Cerebellar nuclear complex (tissue), 1 donor: Measurements from ENCODE around the gene SRCIN1.
"Not testable (repeated sequence)": the region's sequence is repeated elsewhere in the genome, so short reads cannot be mapped to it uniquely, and the experiment has no call there.

Source experiments
- DNase-seq, 2 experiments: peaks; one replicate each; lab custom pipeline; 2025; lab: John Stamatoyannopoulos, UW

Gene SRCIN1, protein sequence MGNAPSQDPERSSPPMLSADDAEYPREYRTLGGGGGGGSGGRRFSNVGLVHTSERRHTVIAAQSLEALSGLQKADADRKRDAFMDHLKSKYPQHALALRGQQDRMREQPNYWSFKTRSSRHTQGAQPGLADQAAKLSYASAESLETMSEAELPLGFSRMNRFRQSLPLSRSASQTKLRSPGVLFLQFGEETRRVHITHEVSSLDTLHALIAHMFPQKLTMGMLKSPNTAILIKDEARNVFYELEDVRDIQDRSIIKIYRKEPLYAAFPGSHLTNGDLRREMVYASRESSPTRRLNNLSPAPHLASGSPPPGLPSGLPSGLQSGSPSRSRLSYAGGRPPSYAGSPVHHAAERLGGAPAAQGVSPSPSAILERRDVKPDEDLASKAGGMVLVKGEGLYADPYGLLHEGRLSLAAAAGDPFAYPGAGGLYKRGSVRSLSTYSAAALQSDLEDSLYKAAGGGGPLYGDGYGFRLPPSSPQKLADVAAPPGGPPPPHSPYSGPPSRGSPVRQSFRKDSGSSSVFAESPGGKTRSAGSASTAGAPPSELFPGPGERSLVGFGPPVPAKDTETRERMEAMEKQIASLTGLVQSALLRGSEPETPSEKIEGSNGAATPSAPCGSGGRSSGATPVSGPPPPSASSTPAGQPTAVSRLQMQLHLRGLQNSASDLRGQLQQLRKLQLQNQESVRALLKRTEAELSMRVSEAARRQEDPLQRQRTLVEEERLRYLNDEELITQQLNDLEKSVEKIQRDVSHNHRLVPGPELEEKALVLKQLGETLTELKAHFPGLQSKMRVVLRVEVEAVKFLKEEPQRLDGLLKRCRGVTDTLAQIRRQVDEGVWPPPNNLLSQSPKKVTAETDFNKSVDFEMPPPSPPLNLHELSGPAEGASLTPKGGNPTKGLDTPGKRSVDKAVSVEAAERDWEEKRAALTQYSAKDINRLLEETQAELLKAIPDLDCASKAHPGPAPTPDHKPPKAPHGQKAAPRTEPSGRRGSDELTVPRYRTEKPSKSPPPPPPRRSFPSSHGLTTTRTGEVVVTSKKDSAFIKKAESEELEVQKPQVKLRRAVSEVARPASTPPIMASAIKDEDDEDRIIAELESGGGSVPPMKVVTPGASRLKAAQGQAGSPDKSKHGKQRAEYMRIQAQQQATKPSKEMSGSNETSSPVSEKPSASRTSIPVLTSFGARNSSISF

DNA sequence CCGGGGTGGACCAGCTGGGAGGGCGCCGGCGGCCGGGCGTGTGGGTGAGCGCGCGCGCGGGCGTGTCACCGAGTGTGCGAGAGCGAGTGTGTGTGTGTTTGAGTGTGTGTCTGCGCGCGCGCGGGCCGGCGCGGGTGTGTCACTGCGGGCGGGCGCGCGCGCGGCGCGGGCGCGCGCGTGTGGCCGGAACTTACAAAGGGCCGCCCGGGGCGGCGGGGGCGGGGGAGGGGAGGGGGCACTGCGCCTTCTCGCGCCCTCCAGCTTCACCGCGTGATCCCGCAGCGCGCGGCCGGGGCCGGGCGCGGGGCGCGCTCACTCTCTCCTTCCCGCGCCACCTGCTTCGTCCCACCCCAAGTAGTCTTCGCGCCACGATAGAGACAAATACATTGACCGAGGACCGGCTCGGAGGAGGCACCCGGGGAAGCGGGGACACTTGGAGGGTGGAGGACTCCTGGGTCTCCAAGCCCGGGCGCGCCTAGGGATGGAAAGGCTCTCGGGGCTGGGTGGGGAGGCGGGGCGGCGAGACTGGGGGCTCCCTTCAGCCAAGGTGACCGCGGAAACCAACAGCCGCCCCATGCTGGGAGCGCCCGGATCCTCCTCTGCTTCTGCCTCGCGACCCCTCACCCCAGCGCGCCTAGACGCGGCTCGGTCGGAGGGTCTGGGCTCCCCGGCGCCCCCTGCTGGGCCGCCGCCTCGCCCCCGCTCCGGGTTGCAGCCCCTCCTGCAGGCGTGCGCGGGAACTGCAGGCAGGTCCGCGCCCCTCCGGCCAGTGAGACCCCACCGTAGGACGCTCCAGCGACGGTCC lies at the start of gene SRCIN1:
SRCIN1 (minus strand) TSS at position 112 of the 805 bp plus-strand sequence. CDS start 247 bp downstream, outside the sequence.
- DNase-seq: no peak

DNA sequence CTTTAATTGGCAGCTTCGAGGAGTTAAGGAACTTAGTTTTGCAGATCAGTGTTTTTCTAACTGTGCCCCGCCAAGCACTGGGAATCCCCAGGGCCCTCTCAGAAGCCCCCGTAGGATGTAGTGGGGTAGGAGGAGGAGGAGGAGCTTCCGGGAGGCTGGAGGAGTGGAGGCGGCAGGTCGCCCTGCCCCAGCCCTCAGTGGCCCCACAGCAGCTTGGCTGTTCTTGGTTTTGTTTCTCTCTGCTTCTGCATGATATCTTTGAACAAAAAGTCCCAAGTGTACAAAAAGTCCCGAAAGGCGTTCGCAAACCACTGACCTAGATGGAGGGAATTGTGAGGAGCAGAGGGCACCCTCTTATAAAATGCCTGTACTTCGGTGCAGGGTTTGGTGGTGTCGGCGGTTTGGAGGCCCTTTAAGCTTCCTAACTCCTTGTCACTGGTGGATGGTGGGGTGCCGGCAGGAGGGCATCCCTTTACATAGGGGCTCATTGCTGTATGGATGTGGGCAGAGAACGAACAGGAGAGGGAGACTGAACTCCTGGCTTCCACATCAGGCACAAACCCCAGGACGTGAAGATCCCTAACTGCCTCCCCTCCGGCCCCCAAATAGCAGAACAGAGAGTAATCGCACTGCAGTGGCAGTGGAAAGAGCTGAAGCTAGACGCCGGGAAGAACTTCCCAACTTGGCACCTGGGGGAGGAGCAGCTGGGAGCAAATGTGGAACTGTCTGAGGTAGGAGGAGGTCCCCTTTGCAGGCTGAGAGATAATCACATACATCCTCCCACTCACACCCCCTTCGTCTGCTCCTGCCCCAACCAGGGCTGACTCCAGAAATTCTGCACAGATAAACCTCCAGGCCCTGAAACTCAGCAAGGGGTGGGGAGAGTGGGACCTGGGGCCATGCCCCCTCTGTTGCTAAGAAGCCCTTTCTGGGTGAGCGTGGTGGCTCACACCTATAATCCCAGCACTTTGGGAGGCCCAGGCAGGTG lies 49.0 kb upstream of the SRCIN1 start:
- DNase-seq: no peak

DNA sequence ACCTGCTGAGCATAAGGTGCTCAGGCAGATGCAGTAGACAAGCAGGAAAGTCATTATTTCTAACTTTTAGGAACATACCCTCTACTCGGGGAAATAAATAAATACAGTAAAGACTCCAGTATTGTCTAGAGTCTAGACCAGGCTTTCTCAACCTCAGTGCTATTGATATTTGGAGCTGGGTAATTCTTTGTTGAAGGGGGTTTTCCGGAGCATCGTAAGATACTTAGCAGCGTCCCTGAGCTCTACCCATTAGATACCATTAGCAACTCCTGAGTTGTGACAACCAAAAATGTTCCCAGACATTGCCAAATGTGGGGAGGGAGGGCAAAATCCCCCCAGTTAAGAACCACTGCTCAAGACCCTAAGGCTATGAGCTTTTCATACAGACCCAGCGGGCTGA lies 47.9 kb upstream of the SRCIN1 start:
- no peak for DNase-seq

DNA sequence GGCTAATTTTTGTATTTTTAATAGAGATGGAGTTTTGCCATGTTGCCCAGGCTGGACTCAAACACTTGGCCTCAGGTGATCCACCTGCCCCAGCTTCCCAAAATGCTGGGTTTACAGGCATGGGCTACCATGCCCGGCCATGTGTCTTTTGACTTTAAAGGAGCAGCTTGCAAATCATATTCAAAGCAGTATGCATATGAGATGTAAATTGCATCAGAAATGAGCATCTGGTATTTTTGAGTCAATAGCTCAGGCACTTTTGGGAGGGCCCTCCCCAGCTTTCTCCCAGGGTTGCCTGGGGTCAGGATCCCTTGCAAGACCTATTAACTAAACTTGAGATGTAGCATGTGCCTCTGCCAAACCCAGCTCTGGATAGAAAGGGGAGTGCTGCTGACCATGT lies 47.5 kb upstream of the SRCIN1 start:
- no peak for DNase-seq

DNA sequence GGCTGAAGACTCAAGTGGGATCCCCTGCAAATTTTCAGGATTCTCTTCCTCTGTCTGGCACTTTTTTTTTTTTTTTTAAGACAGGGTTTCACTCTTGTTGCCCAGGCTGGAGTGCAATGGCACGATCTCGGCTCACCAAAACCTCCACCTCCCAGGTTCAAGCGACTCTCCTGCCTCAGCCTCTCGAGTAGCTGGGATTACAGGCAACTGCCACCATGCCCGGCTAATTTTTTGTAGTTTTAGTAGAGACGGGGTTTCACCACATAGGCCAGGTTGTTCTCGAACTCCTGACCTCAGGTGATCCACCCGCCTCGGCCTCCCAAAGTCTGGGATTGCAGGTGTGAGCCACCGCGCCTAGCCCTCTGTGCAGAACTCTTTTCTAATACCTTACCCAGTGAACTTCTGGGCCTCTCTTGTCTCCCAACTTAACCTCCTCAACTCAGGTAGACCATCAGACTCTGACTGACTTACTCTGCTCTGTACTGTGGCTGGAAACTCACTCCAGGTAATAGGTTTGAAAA lies 45.0 kb upstream of the SRCIN1 start:
- not testable (repeated sequence) for DNase-seq

DNA sequence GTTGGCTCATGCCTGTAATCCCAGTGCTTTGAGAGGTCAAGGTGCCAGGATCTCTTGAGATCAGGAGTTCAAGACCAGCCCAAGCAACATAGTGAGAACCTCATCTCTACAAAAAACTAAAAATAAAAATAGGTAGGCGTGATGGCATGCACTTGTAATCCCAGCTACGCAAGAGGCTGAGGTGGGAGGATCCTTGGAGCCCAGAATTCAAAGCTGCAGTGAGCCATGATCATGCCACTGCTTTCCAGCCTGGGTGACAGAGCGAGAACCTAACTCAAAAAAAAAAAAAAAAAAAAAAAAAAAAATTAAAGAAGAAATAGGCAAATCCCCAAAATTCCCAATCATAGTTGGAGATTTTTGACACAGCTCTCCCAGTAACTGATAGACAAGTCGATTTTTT lies 32.2 kb upstream of the SRCIN1 start:
- DNase-seq: no peak

DNA sequence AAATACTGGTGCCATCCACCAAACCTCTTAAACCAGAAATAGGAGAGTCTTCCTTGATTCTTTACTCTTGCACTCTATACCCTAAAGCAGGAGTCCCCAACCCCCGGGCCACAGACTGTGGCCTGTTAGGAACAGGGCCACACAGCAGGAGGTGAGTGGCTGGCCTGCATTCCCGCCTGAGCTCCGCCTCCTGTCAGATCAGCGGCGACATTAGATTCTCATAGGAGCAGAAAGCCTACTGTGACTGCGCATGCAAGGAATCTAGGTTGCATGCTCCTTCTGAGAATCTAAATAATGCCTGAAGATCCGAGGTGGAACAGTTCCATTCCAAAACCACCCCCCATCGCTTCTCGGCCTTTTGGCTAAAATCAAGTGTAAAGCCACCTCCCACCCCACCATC lies 30.3 kb upstream of the SRCIN1 start:
- DNase-seq: no peak

DNA sequence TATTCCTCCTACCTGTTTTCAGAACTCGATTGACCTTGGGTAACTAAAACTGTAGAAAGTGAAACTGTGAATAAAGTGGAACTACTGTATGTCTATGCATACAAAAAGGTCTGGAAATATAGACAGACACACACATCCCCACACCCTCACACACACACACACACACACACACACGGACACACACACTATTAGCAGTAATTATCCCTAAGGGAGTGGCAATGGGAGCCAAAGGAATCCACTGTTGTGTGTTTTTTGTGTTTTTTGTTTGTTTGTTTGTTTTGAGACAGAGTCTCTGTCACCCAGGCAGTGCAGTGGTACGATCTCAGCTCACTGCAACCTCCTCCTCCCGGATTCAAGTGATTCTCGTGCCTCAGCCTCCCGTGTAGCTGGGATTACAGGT lies 26.6 kb upstream of the SRCIN1 start:
- DNase-seq: no peak

DNA sequence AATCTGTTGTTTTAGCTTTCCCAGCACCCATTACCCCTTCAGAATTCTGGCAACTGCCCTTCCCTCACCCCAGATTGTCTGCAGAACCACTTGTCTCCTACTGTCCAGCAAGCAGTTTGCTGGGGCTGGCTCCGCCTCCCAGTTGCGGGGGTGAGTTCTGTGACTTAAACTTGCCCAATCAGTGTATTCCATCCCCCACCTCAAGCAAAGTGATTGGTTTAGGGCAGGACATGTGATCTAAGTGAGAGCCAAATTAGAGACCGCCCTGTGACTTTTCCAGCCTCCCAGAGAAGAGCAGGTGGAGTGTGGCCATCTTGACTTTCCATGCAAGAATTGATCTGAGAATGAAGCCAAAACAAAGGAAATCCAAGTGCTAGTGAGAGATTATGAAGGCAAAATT lies 22.7 kb upstream of the SRCIN1 start:
- DNase-seq: no peak

DNA sequence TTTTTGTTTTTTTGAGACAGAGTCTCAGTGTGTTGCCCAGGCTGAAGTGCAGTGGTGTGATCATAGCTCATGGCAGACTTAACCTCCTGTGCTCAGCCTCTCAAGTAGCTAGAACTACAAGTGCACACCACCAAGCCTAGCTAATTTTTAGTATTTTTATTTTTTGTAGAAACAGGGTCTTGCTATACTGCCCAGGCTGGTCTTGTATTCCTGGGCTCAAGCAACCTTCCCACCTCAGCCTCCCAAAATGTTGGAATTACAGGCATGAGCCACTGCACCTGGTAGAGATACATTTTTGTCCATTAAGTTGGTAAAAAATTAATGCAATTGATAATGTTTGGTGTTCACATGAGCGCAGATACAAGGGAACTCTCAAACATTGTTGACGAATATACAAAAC lies 22.2 kb upstream of the SRCIN1 start:
- no peak for DNase-seq

DNA sequence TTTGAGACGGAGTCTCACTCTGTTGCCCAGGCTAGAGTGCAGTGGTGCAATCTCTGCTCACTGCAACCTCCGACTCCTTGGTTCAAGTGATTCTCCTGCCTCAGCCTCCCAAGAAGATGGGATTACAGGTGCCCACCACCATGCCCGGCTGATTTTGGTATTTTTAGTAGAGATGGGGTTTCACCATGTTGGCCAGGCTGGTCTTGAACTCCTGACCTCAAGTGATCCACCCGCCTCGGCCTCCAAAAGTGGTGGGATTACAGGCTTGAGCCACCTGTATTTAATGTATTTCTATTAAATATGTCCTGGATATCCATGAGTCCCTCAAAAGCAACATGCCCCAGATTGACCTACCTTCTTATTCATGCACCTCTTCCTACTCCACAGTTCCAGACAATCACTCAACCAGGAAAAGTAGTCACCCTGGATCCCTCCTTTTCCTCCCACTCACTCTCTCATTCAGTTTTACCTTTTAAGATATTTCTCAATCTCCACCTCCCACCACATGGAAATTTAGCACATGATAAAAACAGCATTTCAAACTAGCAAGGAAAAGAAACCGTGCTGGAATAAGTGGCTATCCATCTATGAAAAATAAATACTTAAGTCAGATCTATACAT lies 21.0 kb upstream of the SRCIN1 start:
- not testable (repeated sequence) for DNase-seq

DNA sequence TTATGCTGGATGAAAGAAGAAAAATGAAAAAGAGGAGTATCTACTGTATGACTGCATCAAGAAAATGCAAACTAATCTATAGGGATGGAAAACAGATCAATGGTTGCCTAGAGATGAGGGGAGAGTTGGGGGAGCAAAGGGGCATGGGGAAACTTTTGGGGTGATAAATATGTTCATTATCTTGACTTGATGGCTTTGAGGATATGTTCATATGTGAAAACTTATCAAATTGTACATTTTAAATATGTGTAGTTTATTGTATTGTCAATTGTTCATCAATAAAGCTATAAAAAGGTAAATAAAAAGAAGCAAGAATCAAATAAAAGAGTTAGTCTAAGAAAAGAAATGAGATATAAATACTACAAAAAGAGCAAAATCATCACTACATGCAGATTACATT lies 19.7 kb upstream of the SRCIN1 start:
- no peak for DNase-seq

DNA sequence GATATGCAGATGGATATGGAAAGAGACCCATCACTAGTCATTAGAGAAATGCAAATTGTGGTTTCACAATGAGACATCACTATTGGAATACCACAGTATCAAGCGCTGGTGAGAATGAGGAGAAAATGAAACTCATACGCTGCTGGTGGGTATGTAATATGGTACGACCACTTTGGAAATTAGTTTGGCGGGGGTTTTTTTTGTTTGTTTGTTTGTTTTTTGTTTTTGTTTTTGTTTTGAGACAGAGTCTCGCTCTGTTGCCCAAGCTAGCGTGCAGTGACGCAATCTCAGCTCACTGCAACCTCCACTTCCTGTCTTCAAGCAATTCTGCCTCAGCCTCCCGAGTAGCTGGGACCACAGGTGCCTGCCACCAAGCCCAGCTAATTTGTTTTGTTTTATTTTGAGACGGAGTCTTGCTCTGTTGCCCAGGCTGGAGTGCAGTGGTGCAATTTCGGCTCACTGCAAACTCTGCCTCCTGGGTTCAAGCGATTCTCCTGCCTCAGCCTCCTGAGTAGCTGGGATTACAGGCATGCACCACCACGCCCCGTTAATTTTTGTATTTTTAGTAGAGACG lies 19.1 kb upstream of the SRCIN1 start:
- not testable (repeated sequence) for DNase-seq

DNA sequence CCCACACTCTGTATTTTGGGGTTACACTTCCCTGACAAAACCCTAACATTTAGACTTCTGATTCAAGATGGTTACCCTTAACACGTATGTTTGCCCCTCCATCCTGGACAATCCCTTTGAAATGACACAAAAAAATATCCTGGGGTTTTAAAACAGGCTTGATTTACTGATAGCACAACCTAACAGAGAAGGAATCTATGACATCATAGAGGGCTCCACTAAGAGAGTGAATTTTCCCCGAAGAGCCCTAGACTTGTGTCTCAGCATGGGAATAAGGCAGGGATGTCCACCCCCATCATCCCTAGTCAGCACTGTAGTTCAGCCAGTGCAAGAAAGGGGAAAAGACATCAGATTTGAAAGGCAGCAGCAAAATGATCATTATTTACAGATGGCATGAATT lies 15.8 kb upstream of the SRCIN1 start:
- DNase-seq: no peak

DNA sequence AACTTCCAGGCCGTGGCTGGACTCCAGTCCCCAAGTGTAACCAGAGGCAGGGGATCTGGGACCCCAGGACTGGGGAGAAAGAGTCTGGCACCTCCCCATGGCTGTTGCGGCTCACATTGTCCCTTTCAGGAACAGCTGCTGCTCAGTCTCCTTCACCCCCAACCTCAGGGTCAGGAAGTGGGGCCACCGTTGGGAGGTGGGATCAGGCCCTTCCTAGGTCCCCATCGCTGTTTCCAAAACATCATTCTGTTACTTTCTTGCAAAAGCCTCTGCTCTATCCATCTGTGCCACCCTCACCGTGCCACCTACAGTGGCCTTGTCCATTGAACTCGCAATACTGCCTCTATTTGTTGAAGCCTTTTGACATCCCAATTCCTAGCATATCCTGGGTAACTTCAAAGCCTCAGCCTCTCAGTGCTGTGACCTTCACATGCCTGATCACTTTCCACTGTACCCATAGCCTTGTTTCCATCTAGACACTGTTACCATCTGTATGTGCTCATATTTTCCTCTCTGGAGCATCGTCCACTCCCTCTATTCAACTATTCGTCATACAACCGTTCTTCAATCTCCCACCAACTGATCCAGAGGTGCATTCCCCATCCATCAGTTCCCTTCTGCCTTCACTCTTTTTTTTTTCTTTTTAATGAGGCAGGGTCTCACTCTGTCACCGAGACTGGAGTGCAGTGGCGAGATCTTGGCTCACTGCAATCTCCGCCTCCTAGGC lies 15.0 kb upstream of the SRCIN1 start:
- DNase-seq: no peak

DNA sequence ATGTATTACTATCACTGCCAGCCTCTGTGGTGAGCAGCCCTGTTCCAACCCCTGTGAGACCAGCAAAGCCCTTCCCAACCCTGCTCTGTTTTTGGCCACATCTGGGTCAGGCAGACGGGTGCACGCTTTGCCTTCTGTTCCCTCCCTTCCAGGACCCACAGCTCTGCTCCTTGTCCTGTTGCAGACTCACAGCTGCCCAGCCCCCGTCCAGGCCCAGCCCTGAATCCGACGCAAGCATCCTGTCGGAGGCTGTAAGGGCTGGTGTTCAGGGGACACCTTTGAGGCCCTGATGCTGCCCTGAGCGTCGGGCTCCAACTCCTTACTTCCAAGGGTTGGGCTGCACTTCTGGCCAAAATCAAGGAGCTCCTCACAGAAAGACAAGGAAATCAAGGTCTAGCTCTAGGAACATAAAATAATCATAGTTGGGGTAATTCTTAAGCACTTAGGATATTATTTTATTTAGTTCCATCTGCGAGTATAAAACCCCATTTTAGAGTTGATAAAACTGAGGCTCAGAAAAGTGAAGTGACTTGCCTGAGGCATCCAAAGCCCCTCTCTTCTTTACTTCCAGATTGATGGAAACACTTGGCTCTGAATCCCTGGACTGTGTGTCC lies 14.3 kb upstream of the SRCIN1 start:
- no peak for DNase-seq

DNA sequence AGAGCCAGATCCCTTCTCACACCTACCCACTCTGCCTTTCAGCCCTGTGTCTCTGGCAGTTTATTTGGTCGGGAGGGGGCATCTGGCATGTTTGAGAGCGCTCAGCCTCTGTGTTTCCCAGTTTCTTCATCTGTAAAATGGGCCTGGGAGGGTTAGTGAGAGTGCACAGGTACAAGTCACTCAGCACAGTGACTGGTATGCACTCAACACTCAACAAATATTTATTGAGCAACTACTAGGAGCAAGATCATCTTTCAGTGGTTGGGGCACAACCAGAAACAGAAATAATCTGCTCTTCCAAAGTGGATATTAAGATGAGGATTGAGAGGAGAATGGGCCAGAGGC lies 13.7 kb upstream of the SRCIN1 start:
- no peak for DNase-seq
